Heart right ventricle (tissue), 16 donors: ENCODE measurements around the gene MRC1. TPM values are rescaled to one million over a fixed set of nuclear protein-coding genes. Genes with fewer than 3 reads are reported as not detected.

Experiments
- ATAC-seq, 8 donors: fragments of 200-7000 bp; cut with Tn5 transposase; one replicate each; pipeline ENCODE4 v1.9.1; 2020; ENCODE audit warnings: mild to moderate bottlenecking in 8 of 8, moderate library complexity in 8 of 8, moderate number of reproducible peaks in 1 of 8
- DNase-seq, 2 donors: peaks; one replicate each; pipeline ENCODE4 v3.0.0-alpha.2; 2020
- H3K27ac ChIP-seq, 10 donors: fragments of 200-600 bp; sonication (generic) in 2 of 10; one replicate each; pipeline versions ENCODE4 v1.5.0 to v1.8.0; 2020 to 2022; ENCODE audit warnings: mild to moderate bottlenecking in 3 of 10
- H3K27me3 ChIP-seq, 7 donors: fragments of 200-600 bp; one replicate each; pipeline ENCODE4 v1.8.0; 2021 to 2022; ENCODE audit warnings: mild to moderate bottlenecking in 2 of 7
- H3K36me3 ChIP-seq, 9 donors: fragments of 200-600 bp; sonication (generic) in 1 of 9; one replicate each; pipeline versions ENCODE4 v1.5.0 to v1.8.0; 2020 to 2022; ENCODE audit warnings: mild to moderate bottlenecking in 2 of 9
- H3K4me1 ChIP-seq, 9 donors: fragments of 200-600 bp; sonication (generic) in 1 of 9; one replicate each; pipeline versions ENCODE4 v1.5.0 to v1.8.0; 2020 to 2022; ENCODE audit warnings: mild to moderate bottlenecking in 4 of 9
- H3K4me3 ChIP-seq, 10 donors: fragments of 200-600 bp; sonication (generic) in 2 of 10; one replicate each; pipeline versions ENCODE4 v1.5.0 to v1.8.0; 2020 to 2022; ENCODE audit warnings: mild to moderate bottlenecking in 7 of 10, moderate library complexity in 2 of 10
- H3K9me3 ChIP-seq, 11 donors: fragments of 200-600 bp in 10 of 11; sonication (generic) in 2 of 11; one replicate each; pipeline versions ENCODE4 v1.5.0 to v1.8.0; 2013 to 2022; ENCODE audit warnings: mild to moderate bottlenecking in 2 of 11, control low read depth in 1 of 11, moderate library complexity in 1 of 11
- CTCF ChIP-seq, 9 donors: fragments of 200-600 bp; sonication (generic) in 2 of 9; IDR thresholded peaks; one replicate each; pipeline versions ENCODE4 v1.5.0 to v1.8.0; 2021 to 2022; ENCODE audit warnings: antibody characterized with exemption in 9 of 9, mild to moderate bottlenecking in 5 of 9, moderate library complexity in 1 of 9
- WGBS, 2 donors: extraction: QIAGEN DNeasy Blood & Tissue Kit; methylation state at CpG; one replicate each; pipeline ENCODE4 v1.1.7; 2013; ENCODE audit warnings: inconsistent platforms in 1 of 2; 5-methylcytosine and 5-hydroxymethylcytosine counted together
- intact Hi-C, 10 donors: fragments of 100-400 bp; cut with DNase I; formaldehyde crosslinking; loops; one replicate each; pipeline versions ENCODE4 v1.11.1 to v1.14.2; 2022
- polyA plus RNA-seq, 2 donors: library from polyadenylated mRNA; stranded (reverse); fragments of 200-250 nt; gene quantifications; one replicate each; pipeline ENCODE4 v1.2.3, GENCODE V29; 2013
- total RNA-seq, 10 donors: library from RNA; stranded (reverse); fragmentation: NEBNext Ultra II Directional in 3 of 10; extraction: Animal tissue kit (Norgen Biotek cat#: 25700) in 3 of 10; gene quantifications; one replicate each; pipeline versions ENCODE4 v1.2.1 to v1.2.4, GENCODE V29; 2021 to 2023
- donor health status: Arrhythmogenic right ventricular cardiomyopathy.
- donor health status: ischemic (EF 13 %, LVEDD 7.1; RV severe dilation, severe dysfunction).
- donor health status: healthy with polysubstance abuse.
- donor health status: DM: no; HTN: yes; CAD: no.
- donor health status: DM: no; HTN: no; CAD: no.
- donor health status: ischemic (EF 25% LVEDD 6.9; RV normal size, moderate dysfunction).
- donor health status: ischemic (EF 25% LVEDD 5.7; RV mildly dilated, moderate dysfunction).
- donor health status: healthy.
- donor health status: DM: yes; HTN: yes; CAD: no.
- donor health status: Ischemic cardiomyopathy.
- donor health status: ischemic (EF 35%, LVEDD 5.7; RV mildly dilated, moderate dysfunction).
- donor health status: nonischemic (EF 11% LVEDD 7.7; RV severe dilation, severe dysfunction).
- donor health status: DM: yes; HTN: yes; CAD: no.
- donor health status: PGD.
- donor health status: ischemic (EF 29% LVEDD 5.4; RV normal size, mild dysfunction).
- donor health status: nonischemic (EF 23%, LVEDD 6.1; RV moderate dilation, normal function).

Gene MRC1
- total and polyA plus RNA-seq, 12 donors = 4.1 to 84.0 (median 7.0) TPM

DNA sequence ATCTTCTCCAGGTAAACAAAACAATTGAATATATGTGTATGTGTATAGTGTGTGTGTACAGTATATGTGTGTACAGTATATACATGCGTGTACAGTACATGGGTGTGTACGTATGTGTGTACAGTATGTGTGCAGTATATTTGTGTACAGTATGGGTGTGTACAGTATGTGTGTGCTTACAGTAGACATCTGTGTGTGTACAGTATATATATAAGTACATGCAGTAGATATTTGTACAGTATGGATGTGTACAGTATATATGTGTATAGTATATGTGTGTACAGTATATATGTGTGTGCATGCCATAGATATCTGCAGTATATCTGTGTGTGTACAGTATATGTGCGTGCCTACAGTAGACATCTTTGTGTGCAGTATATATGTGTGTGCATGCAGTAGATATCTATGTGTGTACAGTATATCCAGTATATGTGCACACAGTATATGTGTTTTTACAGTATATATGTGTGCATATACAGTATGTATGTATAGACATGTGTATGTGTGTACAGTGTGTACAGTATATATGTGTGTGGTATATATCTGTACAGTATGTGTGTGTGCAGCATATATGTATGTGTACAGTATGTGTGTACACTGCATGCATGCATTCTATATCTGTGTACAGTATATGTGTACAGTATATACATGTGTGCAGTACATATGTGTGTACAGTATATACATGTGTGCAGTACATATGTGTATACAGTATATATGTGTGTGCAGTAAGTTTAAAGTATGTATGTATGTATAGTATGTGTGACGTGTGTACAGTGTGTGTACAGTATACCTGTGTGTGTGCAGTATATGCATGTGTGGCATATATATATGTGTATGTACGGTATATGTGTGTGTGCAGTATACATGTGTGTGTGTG is 105.3 kb downstream of the MRC1 start:
- H3K36me3 ChIP-seq = peaks cover 0 to 11% (median 0%) of the 10 kb centered on the region in 9 donors
- H3K9me3 ChIP-seq = peaks cover 0 to 5% (median 0%) of the 10 kb centered on the region in 11 donors
- DNase-seq (no peak), ATAC-seq (peak in 5 of 8 donors; percentile 8 to 53 (median 32))
- peaks cover 0 to 21% (median 8%) of the 10 kb centered on the region in 9 donors for H3K4me1 ChIP-seq
- intact Hi-C loops = loop anchor here in 8 of 10 donors (5.0 to 10.0 kb wide), 5 partner anchors 190 to 303 kb away; partner anchors contain the start of gene CACNB2 (in 1 of the 8)
- no peak for TF ChIP-seq CTCF (IDR thresholded peaks at IDR 0.05)
- H3K27me3 ChIP-seq = no peaks in the 10 kb centered on the region
- peak overlapping the region in 5 of 10 donors; percentile 28 to 79 (median 75) for H3K27ac ChIP-seq
- H3K4me3 ChIP-seq = no peak overlapping the region
- 87 to 95% methylated on average over 5 of the region's 5 CpGs for WGBS, 2 donors

GRCh38 chr10:17915181-17915580 is 106.0 kb downstream of the MRC1 start:
- no peak overlapping the region for H3K4me3 ChIP-seq
- H3K27ac ChIP-seq = peak overlapping the region in 5 of 10 donors; percentile 28 to 52 (median 40)
- TF ChIP-seq CTCF (IDR thresholded peaks at IDR 0.05) = no peak
- peaks cover 0 to 12% (median 0%) of the 10 kb centered on the region in 11 donors for H3K9me3 ChIP-seq
- 42 to 55% methylated on average over 4 of the region's 4 CpGs for WGBS, 2 donors
- H3K4me1 ChIP-seq = peaks cover 0 to 21% (median 8%) of the 10 kb centered on the region in 9 donors
- peaks cover 0 to 7% (median 0%) of the 10 kb centered on the region in 9 donors for H3K36me3 ChIP-seq
- DNase-seq = no peak
- no peaks in the 10 kb centered on the region for H3K27me3 ChIP-seq
- ATAC-seq = no peak
- intact Hi-C loops = loop anchor here in 3 of 10 donors (10.0 kb wide), 1 partner anchor 190 kb away; no protein-coding TSS in a partner anchor

DNA sequence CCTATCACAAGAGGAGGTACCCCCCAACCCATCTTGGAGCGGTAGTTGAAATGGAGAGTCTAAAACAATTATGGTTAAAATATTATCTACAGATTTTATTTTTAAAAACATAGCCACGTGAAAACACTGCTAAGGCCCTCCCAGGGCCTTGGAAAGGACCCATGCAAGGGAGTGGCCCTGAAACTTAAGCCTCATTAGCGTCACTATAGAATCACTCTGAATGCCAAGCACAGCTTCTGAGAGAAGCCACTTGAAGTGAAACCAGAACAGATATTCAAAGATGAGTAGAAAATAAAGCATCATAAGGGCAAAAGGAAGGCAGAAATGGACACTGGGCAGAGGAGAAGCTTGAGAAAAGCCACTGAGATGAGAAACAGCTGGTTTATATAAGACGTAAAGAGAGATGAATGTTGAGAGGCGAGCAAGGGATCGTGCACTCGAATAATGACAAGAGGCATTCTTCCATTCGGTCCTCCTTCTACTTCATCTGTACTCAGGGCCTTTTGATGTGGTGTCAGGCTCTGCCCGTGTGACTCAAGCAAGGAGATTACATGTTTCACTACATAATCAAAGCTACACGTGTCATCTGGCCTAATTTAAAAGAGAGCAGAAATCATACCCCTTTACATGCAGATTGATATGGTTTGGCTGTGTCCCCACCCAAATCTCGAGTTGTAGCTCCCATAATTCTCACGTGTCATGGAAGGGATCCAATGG is 109.2 kb downstream of the MRC1 start:
- no peak overlapping the region for H3K4me3 ChIP-seq
- intact Hi-C loops = loop anchor here in 3 of 10 donors (10.0 kb wide), 1 partner anchor 186 kb away; no protein-coding TSS in a partner anchor
- peaks cover 0 to 16% (median 8%) of the 10 kb centered on the region in 9 donors for H3K4me1 ChIP-seq
- peaks cover 0 to 17% (median 0%) of the 10 kb centered on the region in 11 donors for H3K9me3 ChIP-seq
- H3K27ac ChIP-seq = peak overlapping the region in 1 of 10 donors; percentile 40
- ATAC-seq (no peak), DNase-seq (no peak)
- TF ChIP-seq CTCF (IDR thresholded peaks at IDR 0.05) = no peak
- H3K27me3 ChIP-seq = no peaks in the 10 kb centered on the region
- WGBS, 2 donors = 49 to 55% methylated on average over 12 of the region's 12 CpGs
- no peaks in the 10 kb centered on the region for H3K36me3 ChIP-seq

DNA sequence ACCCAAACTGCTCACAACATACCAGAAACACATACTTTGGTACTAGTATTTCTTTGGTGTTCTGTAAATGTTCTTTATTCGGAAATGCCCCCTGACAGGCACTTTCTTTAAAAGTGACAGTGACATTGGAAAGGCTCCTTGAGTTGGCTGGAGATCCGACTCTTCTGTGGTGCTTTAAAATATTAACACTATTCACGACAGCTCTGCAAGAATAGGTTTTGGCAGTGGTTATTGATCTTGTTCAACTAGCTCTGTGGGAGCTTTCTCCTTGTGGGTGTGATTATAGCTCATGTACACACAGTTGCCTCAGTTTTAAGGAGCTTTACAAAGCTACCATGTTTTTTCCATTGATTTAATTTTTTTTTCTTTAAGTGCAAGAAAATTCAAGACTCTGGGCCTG is 112.2 kb downstream of the MRC1 start:
- H3K27me3 ChIP-seq = no peaks in the 10 kb centered on the region
- peaks cover 0 to 3% (median 0%) of the 10 kb centered on the region in 9 donors for H3K4me1 ChIP-seq
- no peak for TF ChIP-seq CTCF (IDR thresholded peaks at IDR 0.05)
- intact Hi-C loops = no loop called here
- H3K36me3 ChIP-seq = no peaks in the 10 kb centered on the region
- H3K9me3 ChIP-seq = peaks cover 0 to 17% (median 0%) of the 10 kb centered on the region in 11 donors
- DNase-seq (no peak), ATAC-seq (peak in 1 of 8 donors; percentile 65)
- no peak overlapping the region for H3K4me3 ChIP-seq
- H3K27ac ChIP-seq = no peak overlapping the region
- WGBS, 2 donors = 39 to 56% methylated on average over 3 of the region's 3 CpGs
